A549 (cell line): ENCODE results near the gene PDGFB. TPM values are rescaled to one million over a fixed set of nuclear protein-coding genes. Genes with fewer than 3 reads are reported as not detected.

Experiments
- ATAC-seq, 2 experiments: fragments of 200-7000 bp in 1 of 2; fragments of >200 bp in 1 of 2; cut with Nextera tagmentation in 1 of 2; cut with Tn5 transposase in 1 of 2; 3 replicates each; pipeline versions ENCODE4 v1.8.0 to v1.9.1; 2018 to 2020; ENCODE audit warnings: mild to moderate bottlenecking in 1 of 2, moderate library complexity in 1 of 2
- CTCF ChIA-PET: fragments of 300-600 bp; sonication (Branson Sonifier 250); formaldehyde crosslinking; extraction: SDS; loops from one replicate; lab custom pipeline; 2021; ENCODE audit warnings: antibody characterized with exemption, inconsistent platforms; lab: Yijun Ruan, JAX
- POLR2A ChIA-PET: fragments of 350-600 bp; formaldehyde crosslinking; extraction: SDS; loops from one replicate; lab custom pipeline; 2021; ENCODE audit warnings: antibody characterized with exemption, inconsistent platforms; lab: Yijun Ruan, JAX
- DNase-seq, 2 experiments: peaks; one replicate each; pipeline versions ENCODE4 v3.0.0 to v3.0.0-alpha.2; 2011 to 2016; ENCODE audit warnings: low read depth in 1 of 2, low spot score in 1 of 2
- FAIRE-seq: peaks from 2 replicates; lab custom pipeline; 2011; peaks lifted over from hg19 to GRCh38; lab: Jason Lieb, UNC
- H3K27ac ChIP-seq, 2 experiments: fragments of >200 bp; sonication (Bioruptor Twin); formaldehyde crosslinking; 3 replicates each; pipeline ENCODE4 v1.5.1; 2016 to 2017
- H3K4me1 ChIP-seq: fragments of >200 bp; sonication (Bioruptor Twin); formaldehyde crosslinking; 3 replicates; pipeline ENCODE4 v1.6.1; 2016
- H3K4me2 ChIP-seq: fragments of >200 bp; sonication (Bioruptor Twin); formaldehyde crosslinking; 3 replicates; pipeline ENCODE4 v1.6.1; 2016
- H3K4me3 ChIP-seq: fragments of >200 bp; sonication (Bioruptor Twin); formaldehyde crosslinking; 3 replicates; pipeline ENCODE4 v1.5.1; 2016
- H3K9me3 ChIP-seq: fragments of >200 bp; sonication (Bioruptor Twin); formaldehyde crosslinking; 3 replicates; pipeline ENCODE4 v1.6.1; 2016
- BHLHE40 ChIP-seq: IDR thresholded peaks from 2 replicates; pipeline ENCODE4 v1.6.1; 2012; ENCODE audit warnings: low read depth, low read length, inconsistent platforms
- CTCF ChIP-seq: fragments of >200 bp; sonication (Bioruptor Twin); formaldehyde crosslinking; IDR thresholded peaks from 3 replicates; pipeline ENCODE4 v1.5.1; 2016
- ESRRA ChIP-seq: fragments of 150-350 bp; IDR thresholded peaks from 2 replicates; pipeline ENCODE4 v1.6.1; 2014; ENCODE audit warnings: mild to moderate bottlenecking, low read length, borderline replicate concordance
- FOSL2 ChIP-seq, 2 experiments: fragments of 450-650 bp in 1 of 2; fragments of >200 bp in 1 of 2; sonication (Bioruptor Twin) in 1 of 2; formaldehyde crosslinking; IDR thresholded peaks; 2 replicates each; pipeline versions ENCODE4 v1.5.0 to v1.6.1; 2016 to 2020; ENCODE audit warnings: mild to moderate bottlenecking in 1 of 2, moderate library complexity in 1 of 2
- GATA3 ChIP-seq: IDR thresholded peaks from 2 replicates; pipeline ENCODE4 v1.6.1; 2012; ENCODE audit warnings: borderline replicate concordance
- HDAC2 ChIP-seq: fragments of 200-600 bp; sonication (generic); IDR thresholded peaks from 2 replicates; pipeline ENCODE4 v1.6.1; 2016
- KDM1A ChIP-seq: fragments of 200-600 bp; sonication (generic); IDR thresholded peaks from 2 replicates; pipeline ENCODE4 v1.6.1; 2016; ENCODE audit warnings: low read depth, mild to moderate bottlenecking
- KDM5A ChIP-seq: fragments of 200-600 bp; sonication (generic); IDR thresholded peaks from 2 replicates; pipeline ENCODE4 v1.6.1; 2016; ENCODE audit warnings: antibody characterized with exemption, mild to moderate bottlenecking
- MAFK ChIP-seq: fragments of 450-650 bp; IDR thresholded peaks from 2 replicates; pipeline ENCODE4 v1.6.1; 2014; ENCODE audit not compliant: partially characterized antibody
- MAX ChIP-seq: IDR thresholded peaks from 2 replicates; pipeline ENCODE4 v1.6.1; 2012
- NFE2L2 ChIP-seq: fragments of 150-350 bp; conservative IDR thresholded peaks from 2 replicates; pipeline ENCODE4 v1.6.1; 2014; ENCODE audit warnings: low read length
- NPAS2 ChIP-seq: fragments of 250-450 bp; sonication (Bioruptor Pico); IDR thresholded peaks from 2 replicates; pipeline ENCODE4 v1.8.0; 2022; ENCODE audit warnings: mild to moderate bottlenecking, moderate library complexity, borderline replicate concordance
- RAD21 ChIP-seq, 2 experiments: fragments of >200 bp in 1 of 2; sonication (Bioruptor Twin) in 1 of 2; formaldehyde crosslinking in 1 of 2; IDR thresholded peaks in 1 of 2; conservative IDR thresholded peaks in 1 of 2; 2 replicates in 1 of 2; 3 replicates in 1 of 2; pipeline ENCODE4 v1.6.1; 2012 to 2018; ENCODE audit warnings: inconsistent platforms in 1 of 2
- RARB ChIP-seq: fragments of 250-450 bp; sonication (Bioruptor Pico); IDR thresholded peaks from 2 replicates; pipeline ENCODE4 v1.8.0; 2021; ENCODE audit warnings: mild to moderate bottlenecking, moderate library complexity
- SMC3 ChIP-seq: fragments of >200 bp; sonication (Bioruptor Twin); formaldehyde crosslinking; IDR thresholded peaks from 3 replicates; pipeline ENCODE4 v1.6.1; 2018; ENCODE audit warnings: inconsistent platforms
- TP53 ChIP-seq: fragments of 250-450 bp; sonication (Bioruptor Pico); IDR thresholded peaks from 2 replicates; pipeline ENCODE4 v1.5.0; 2021; ENCODE audit warnings: mild to moderate bottlenecking, moderate library complexity
- ZC3H11A ChIP-seq: fragments of 450-650 bp; IDR thresholded peaks from 2 replicates; pipeline ENCODE4 v1.6.1; 2014; ENCODE audit warnings: antibody characterized with exemption, mild to moderate bottlenecking
- ZFP36 ChIP-seq: fragments of 450-650 bp; IDR thresholded peaks from 2 replicates; pipeline ENCODE4 v1.6.1; 2014; ENCODE audit warnings: borderline replicate concordance; ENCODE audit not compliant: partially characterized antibody
- WGBS: methylation state at CpG from one replicate; pipeline ENCODE4 v1.1.6; 2017; ENCODE audit errors: missing lambda C conversion rate; 5-methylcytosine and 5-hydroxymethylcytosine counted together
- polyA plus RNA-seq, 4 experiments: library from polyadenylated mRNA; depleted of rRNA in 3 of 4; stranded (reverse); fragments of >200 nt; fragmentation: RNase III in 1 of 4; extraction: RNeasy Plus Mini Kit Qiagen cat#74134 plus additional on column Dnase treatment in 1 of 4; gene quantifications; 2 replicates in 3 of 4; 3 replicates in 1 of 4; pipeline ENCODE4 v1.2.3, GENCODE V29; 2011 to 2017

PDGFB gene
- polyA plus RNA-seq, 2 of the 4 experiments (the other 2 are of a cell fraction) = 2.1 to 4.5 TPM

- TF ChIP-seq BHLHE40 = no peak
- TF ChIP-seq NFE2L2 = no peak
Measured at GRCh38 chr22:39215426-39216142, 29.2 kb downstream of the PDGFB start (continued).

- ATAC-seq = no peak
- ChIA-PET CTCF (interaction anchor here (0.7 to 1.3 kb wide), 4 partner anchors 22 to 92 kb away, joined by 3 to 4 read pairs (median 3); no protein-coding TSS in a partner anchor), POLR2A (no interaction called here)
- no peaks in the 10 kb centered on the region for H3K9me3 ChIP-seq
- no peak for DNase-seq
- H3K4me3 ChIP-seq = no peak overlapping the region
- H3K27ac ChIP-seq = peak overlapping the region; percentile 4 to 79; a peak in 3 of 6 replicates
- H3K4me2 ChIP-seq = peak overlapping the region; percentile 49
- TF ChIP-seq RARB (CRISPR knock-in tag) (no peak), RAD21 (conservative IDR thresholded peaks at IDR 0.05 in 1 of 2, IDR thresholded peaks at IDR 0.05 in 1 of 2) (no peak), CTCF (no peak), SMC3 (no peak), NFE2L2 (no peak), ZFP36 (no peak)
- WGBS = 80% methylated on average over 6 of the region's 6 CpGs
- FAIRE-seq = no peak
- peaks cover 27% of the 10 kb centered on the region for H3K4me1 ChIP-seq
Measured at GRCh38 chr22:39215070-39215396, 29.7 kb downstream of the PDGFB start.

GRCh38 chr22:39214383-39215069 is 30.3 kb downstream of the PDGFB start:
- no peak for FAIRE-seq
- ATAC-seq = peak; percentile 72 to 74
- WGBS = 28% methylated on average over 8 of the region's 8 CpGs
- H3K9me3 ChIP-seq = no peaks in the 10 kb centered on the region
- ChIA-PET POLR2A (no interaction called here), CTCF (interaction anchor here (0.7 to 1.3 kb wide), 5 partner anchors 21 to 445 kb away, joined by 3 to 4 read pairs (median 3); no protein-coding TSS in a partner anchor)
- H3K27ac ChIP-seq = peak overlapping the region; percentile 4 to 79; a peak in 4 of 6 replicates
- H3K4me1 ChIP-seq = peaks cover 27% of the 10 kb centered on the region
- peak overlapping the region; percentile 49 for H3K4me2 ChIP-seq
- DNase-seq = peak; percentile 21 to 43
- TF ChIP-seq FOSL2 (IDR thresholded peaks at IDR 0.05) (no peak), FOSL2 (CRISPR knock-in tag; IDR thresholded peaks at IDR 0.05) (peak; percentile 64), GATA3 (0 out of 2 replicates have a peak, but pooled peaks have one; percentile 10), ESRRA (no peak)
- H3K4me3 ChIP-seq = no peak overlapping the region

- peak; percentile 42 to 56; a peak in 3 of 6 replicates for ATAC-seq
- ChIA-PET CTCF (interaction anchor here (0.9 to 1.3 kb wide), 4 partner anchors 21 to 445 kb away, joined by 3 read pairs; no protein-coding TSS in a partner anchor), POLR2A (no interaction called here)
- no peak overlapping the region for H3K4me3 ChIP-seq
- H3K27ac ChIP-seq = peak overlapping the region in 1 of 2 experiments; percentile 79; a peak in 4 of 6 replicates
- 63% methylated on average over 9 of the region's 9 CpGs for WGBS
- H3K4me1 ChIP-seq = peaks cover 27% of the 10 kb centered on the region
- no peak for FAIRE-seq
- peak overlapping the region; percentile 49 for H3K4me2 ChIP-seq
- no peaks in the 10 kb centered on the region for H3K9me3 ChIP-seq
- no peak for DNase-seq
- no peak for TF ChIP-seq KDM5A
- no peak for TF ChIP-seq KDM1A
- no peak for TF ChIP-seq HDAC2
- TF ChIP-seq MAX = no peak
- no peak for TF ChIP-seq MAFK
- no peak for TF ChIP-seq TP53 (CRISPR knock-in tag)
- TF ChIP-seq NPAS2 (CRISPR knock-in tag) = no peak
- no peak for TF ChIP-seq ZC3H11A
- TF ChIP-seq, all 56 proteins: peak for 0
Measured at GRCh38 chr22:39214006-39214382, 30.8 kb downstream of the PDGFB start.
